ENCODE results near the gene KCNG1. TPM values are rescaled to one million over a fixed set of nuclear protein-coding genes. Genes with fewer than 3 reads are reported as not detected.

The KCNG1 gene
- total RNA-seq, 2 donors from 2014 or later = 0.41 to 1.9 TPM

GRCh38 chr20:50992733-50993457 lies 30.0 kb downstream of the KCNG1 start:
- DNase-seq (ENCODE audit: low spot score) (no peak), ATAC-seq (ENCODE audit: insufficient number of reproducible peaks, low FRiP score, low read depth) (no peak)
- Histone ChIP-seq H3K27me3 (replicated peaks; ENCODE audit: insufficient read depth) (no peaks in the 10 kb centered on the region), H3K4me1 (ENCODE audit: control insufficient read depth in 1 of 2, low read depth in 2 of 2) (no peaks in the 10 kb centered on the region), H3K36me3 (no peaks in the 10 kb centered on the region), H3K4me3 (no peak overlapping the region), H3K9me3 (no peaks in the 10 kb centered on the region), H3K27ac (no peak overlapping the region)
- TF ChIP-seq CTCF (IDR thresholded peaks at IDR 0.05) = no peak

- H3K27ac ChIP-seq = no peak overlapping the region
- H3K9me3 ChIP-seq = no peaks in the 10 kb centered on the region
- DNase-seq (ENCODE audit: low spot score) = no peak
- no peaks in the 10 kb centered on the region for H3K4me1 ChIP-seq (ENCODE audit: control insufficient read depth in 1 of 2, low read depth in 2 of 2)
- no peak for ATAC-seq (ENCODE audit: insufficient number of reproducible peaks, low FRiP score, low read depth)
- H3K36me3 ChIP-seq = no peaks in the 10 kb centered on the region
- no peaks in the 10 kb centered on the region for H3K27me3 ChIP-seq (replicated peaks; ENCODE audit: insufficient read depth)
- no peak for TF ChIP-seq CTCF (IDR thresholded peaks at IDR 0.05)
- no peak overlapping the region for H3K4me3 ChIP-seq
Measured at GRCh38 chr20:50992336-50992732, 30.6 kb downstream of the KCNG1 start.

- H3K27ac ChIP-seq = no peak overlapping the region
- H3K9me3 ChIP-seq = no peaks in the 10 kb centered on the region
- TF ChIP-seq CTCF (IDR thresholded peaks at IDR 0.05) = no peak
- H3K4me3 ChIP-seq = no peak overlapping the region
- H3K36me3 ChIP-seq = no peaks in the 10 kb centered on the region
- H3K4me1 ChIP-seq (ENCODE audit: control insufficient read depth in 1 of 2, low read depth in 2 of 2) = no peaks in the 10 kb centered on the region
- DNase-seq (ENCODE audit: low spot score) (no peak), ATAC-seq (ENCODE audit: insufficient number of reproducible peaks, low FRiP score, low read depth) (no peak)
- no peaks in the 10 kb centered on the region for H3K27me3 ChIP-seq (replicated peaks; ENCODE audit: insufficient read depth)
Measured at GRCh38 chr20:50991076-50991475, 31.8 kb downstream of the KCNG1 start.

GRCh38 chr20:50987493-50988210 lies 35.3 kb downstream of the KCNG1 start:
- Histone ChIP-seq H3K4me3 (no peak overlapping the region), H3K36me3 (no peaks in the 10 kb centered on the region), H3K9me3 (no peaks in the 10 kb centered on the region), H3K27ac (no peak overlapping the region), H3K4me1 (ENCODE audit: control insufficient read depth in 1 of 2, low read depth in 2 of 2) (no peaks in the 10 kb centered on the region), H3K27me3 (replicated peaks; ENCODE audit: insufficient read depth) (no peaks in the 10 kb centered on the region)
- ATAC-seq (ENCODE audit: insufficient number of reproducible peaks, low FRiP score, low read depth) (peak; percentile 84), DNase-seq (ENCODE audit: low spot score) (peak; percentile 47)
- peak; percentile 88 for TF ChIP-seq CTCF (IDR thresholded peaks at IDR 0.05)

- no peaks in the 10 kb centered on the region for H3K4me1 ChIP-seq (ENCODE audit: control insufficient read depth in 1 of 2, low read depth in 2 of 2)
- DNase-seq (ENCODE audit: low spot score) = no peak
- H3K36me3 ChIP-seq = no peaks in the 10 kb centered on the region
- no peak overlapping the region for H3K4me3 ChIP-seq
- ATAC-seq (ENCODE audit: insufficient number of reproducible peaks, low FRiP score, low read depth) = no peak
- no peaks in the 10 kb centered on the region for H3K27me3 ChIP-seq (replicated peaks; ENCODE audit: insufficient read depth)
- no peaks in the 10 kb centered on the region for H3K9me3 ChIP-seq
- H3K27ac ChIP-seq = no peak overlapping the region
- no peak for TF ChIP-seq CTCF (IDR thresholded peaks at IDR 0.05)
Measured at GRCh38 chr20:50983321-50983720, 39.6 kb downstream of the KCNG1 start.
